WTC11 (cell line): ENCODE data around the gene ZNF554. TPM values are rescaled to one million over a fixed set of nuclear protein-coding genes. Genes with fewer than 3 reads are reported as not detected.

Experiments
- ATAC-seq: fragments of 200-7000 bp; cut with Tn5 transposase; 2 replicates; pipeline ENCODE4 v1.10.0; 2021; ENCODE audit warnings: mild to moderate bottlenecking, moderate library complexity
- CTCF ChIA-PET: fragments of 300-600 bp; sonication (Branson Sonifier 250); formaldehyde crosslinking; loops from one replicate; lab custom pipeline; 2021; ENCODE audit warnings: antibody characterized with exemption; lab: Charles Lee
- POLR2A ChIA-PET: fragments of 350-600 bp; sonication (Branson Sonifier 250); formaldehyde crosslinking; loops from one replicate; lab custom pipeline; 2021; ENCODE audit warnings: antibody characterized with exemption; lab: Charles Lee
- DNase-seq: peaks from one replicate; pipeline ENCODE4 v3.0.0; 2021; ENCODE audit warnings: low spot score
- H3K27ac Mint-ChIP-seq: 2 replicates; pipeline ENCODE4 v1.8.0; 2021; ENCODE audit warnings: mixed read lengths
- H3K27me3 Mint-ChIP-seq: 2 replicates; pipeline ENCODE4 v1.8.0; 2021; ENCODE audit warnings: low read depth, mild to moderate bottlenecking, moderate library complexity, mixed read lengths
- H3K36me3 Mint-ChIP-seq: 2 replicates; pipeline ENCODE4 v1.8.0; 2021; ENCODE audit warnings: mixed read lengths
- H3K4me1 Mint-ChIP-seq: 2 replicates; pipeline ENCODE4 v1.8.0; 2022; ENCODE audit warnings: mixed read lengths
- H3K4me3 Mint-ChIP-seq: 2 replicates; pipeline ENCODE4 v1.8.0; 2021; ENCODE audit warnings: mild to moderate bottlenecking, moderate library complexity, mixed read lengths
- H3K9me3 Mint-ChIP-seq: 2 replicates; pipeline ENCODE4 v1.8.0; 2021; ENCODE audit warnings: mixed read lengths
- ATF1 ChIP-seq: sonication (generic); formaldehyde crosslinking; IDR thresholded peaks from 2 replicates; pipeline ENCODE4 v1.8.1; 2023; ENCODE audit warnings: mild to moderate bottlenecking, moderate library complexity, missing genetic modification reagents
- ATF2 ChIP-seq: sonication (generic); formaldehyde crosslinking; IDR thresholded peaks from 2 replicates; pipeline ENCODE4 v1.8.1; 2022; ENCODE audit warnings: low read depth, missing genetic modification reagents, borderline replicate concordance
- CDX4 ChIP-seq: fragments of 250-450 bp; sonication (Bioruptor Pico); IDR thresholded peaks from 2 replicates; pipeline ENCODE4 v1.9.0; 2021; ENCODE audit warnings: moderate library complexity, mild to moderate bottlenecking, inconsistent platforms, borderline replicate concordance
- CREB1 ChIP-seq: sonication (generic); formaldehyde crosslinking; IDR thresholded peaks from 2 replicates; pipeline ENCODE4 v1.8.0; 2023; ENCODE audit warnings: mild to moderate bottlenecking, missing genetic modification reagents
- CREM ChIP-seq: sonication (generic); formaldehyde crosslinking; IDR thresholded peaks from 2 replicates; pipeline ENCODE4 v1.8.1; 2022; ENCODE audit warnings: mild to moderate bottlenecking, missing genetic modification reagents, moderate library complexity
- FOXP1 ChIP-seq: sonication (generic); formaldehyde crosslinking; IDR thresholded peaks from 2 replicates; pipeline ENCODE4 v1.8.0; 2022; ENCODE audit warnings: missing genetic modification reagents, mild to moderate bottlenecking, moderate library complexity, borderline replicate concordance
- FOXP4 ChIP-seq: sonication (generic); formaldehyde crosslinking; IDR thresholded peaks from 2 replicates; pipeline ENCODE4 v1.8.0; 2022; ENCODE audit warnings: mild to moderate bottlenecking, missing genetic modification reagents
- MAX ChIP-seq: sonication (generic); formaldehyde crosslinking; IDR thresholded peaks from 2 replicates; pipeline ENCODE4 v1.8.0; 2022; ENCODE audit warnings: mild to moderate bottlenecking, missing genetic modification reagents
- NR2C2 ChIP-seq: sonication (generic); formaldehyde crosslinking; IDR thresholded peaks from 2 replicates; pipeline ENCODE4 v1.8.0; 2022; ENCODE audit warnings: mild to moderate bottlenecking, missing genetic modification reagents
- PREB ChIP-seq: sonication (generic); formaldehyde crosslinking; IDR thresholded peaks from 2 replicates; pipeline ENCODE4 v1.8.1; 2022; ENCODE audit warnings: mild to moderate bottlenecking, missing genetic modification reagents, moderate library complexity, borderline replicate concordance
- RELA ChIP-seq: sonication (generic); formaldehyde crosslinking; IDR thresholded peaks from 2 replicates; pipeline ENCODE4 v1.8.1; 2022; ENCODE audit warnings: missing genetic modification reagents, mild to moderate bottlenecking, borderline replicate concordance
- SOX15 ChIP-seq: fragments of 250-450 bp; sonication (Bioruptor Pico); IDR thresholded peaks from 2 replicates; pipeline ENCODE4 v1.9.0; 2021; ENCODE audit warnings: mild to moderate bottlenecking
- SP1 ChIP-seq: sonication (generic); formaldehyde crosslinking; conservative IDR thresholded peaks from 2 replicates; pipeline ENCODE4 v1.8.1; 2022; ENCODE audit warnings: missing genetic modification reagents
- ZMAT4 ChIP-seq: fragments of 250-450 bp; sonication (Bioruptor Pico); IDR thresholded peaks from 2 replicates; pipeline ENCODE4 v1.9.0; 2021; ENCODE audit warnings: mild to moderate bottlenecking
- ZNF317 ChIP-seq: sonication (generic); formaldehyde crosslinking; IDR thresholded peaks from 2 replicates; pipeline ENCODE4 v1.8.1; 2023; ENCODE audit warnings: low read depth, mild to moderate bottlenecking, moderate library complexity, missing genetic modification reagents, borderline replicate concordance
- ZNF512 ChIP-seq: sonication (generic); formaldehyde crosslinking; IDR thresholded peaks from 2 replicates; pipeline ENCODE4 v1.8.1; 2022; ENCODE audit warnings: missing genetic modification reagents, borderline replicate concordance
- ZNF671 ChIP-seq: fragments of 250-450 bp; sonication (Bioruptor Pico); IDR thresholded peaks from 2 replicates; pipeline ENCODE4 v1.8.0; 2021; ENCODE audit warnings: mild to moderate bottlenecking
- total RNA-seq: library from RNA; stranded (reverse); gene quantifications from 3 replicates; pipeline ENCODE4 v1.2.3, GENCODE V29; 2021

The ZNF554 gene
- total RNA-seq, 1 experiment from 2014 or later = 5.7 TPM

GRCh38 chr19:2850256-2850925 is 30.7 kb downstream of the ZNF554 start:
- POLR2A ChIA-PET = interaction anchor here (0.7 kb wide), 1 partner anchor 39 kb away, joined by 3 read pairs; no protein-coding TSS in a partner anchor
- H3K27ac Mint-ChIP-seq = no peak overlapping the region
- H3K36me3 Mint-ChIP-seq = peaks cover 69% of the 10 kb centered on the region
- no peak for DNase-seq
- H3K4me1 Mint-ChIP-seq = no peaks in the 10 kb centered on the region
- TF ChIP-seq NR2C2 (CRISPR knock-in tag) = no peak
- TF ChIP-seq, all 79 proteins: peak for 0
- CTCF ChIA-PET = interaction anchor here (1.2 kb wide), 1 partner anchor 9 kb away, joined by 5 read pairs; the partner anchor contains the start of gene ZNF555
- ATAC-seq = no peak
- no peak overlapping the region for H3K4me3 Mint-ChIP-seq
- peaks cover 67% of the 10 kb centered on the region for H3K9me3 Mint-ChIP-seq
- peaks cover 8% of the 10 kb centered on the region for H3K27me3 Mint-ChIP-seq

- Mint-ChIP-seq H3K9me3 (peaks cover 74% of the 10 kb centered on the region), H3K36me3 (peaks cover 74% of the 10 kb centered on the region), H3K27ac (no peak overlapping the region), H3K4me1 (no peaks in the 10 kb centered on the region), H3K27me3 (peaks cover 11% of the 10 kb centered on the region), H3K4me3 (no peak overlapping the region)
- DNase-seq (no peak), ATAC-seq (no peak)
- CTCF ChIA-PET = no interaction called here
- TF ChIP-seq ZNF512 (CRISPR knock-in tag) = no peak
- TF ChIP-seq FOXP1 = no peak
- TF ChIP-seq CREM (CRISPR knock-in tag) = no peak
- TF ChIP-seq CREB1 = no peak
- TF ChIP-seq FOXP4 (CRISPR knock-in tag) = no peak
- TF ChIP-seq ATF2 (CRISPR knock-in tag) = no peak
- no peak for TF ChIP-seq ATF1
- no peak for TF ChIP-seq SOX15 (CRISPR knock-in tag)
- TF ChIP-seq SP1 = no peak
- no peak for TF ChIP-seq ZNF317 (CRISPR knock-in tag)
- TF ChIP-seq RELA = no peak
- no peak for TF ChIP-seq ZMAT4
- POLR2A ChIA-PET = no interaction called here
These were observed 32.9 kb downstream of the ZNF554 start for GRCh38 chr19:2852598-2852997.

- H3K4me3 Mint-ChIP-seq = no peak overlapping the region
- H3K9me3 Mint-ChIP-seq = peaks cover 79% of the 10 kb centered on the region
- H3K27ac Mint-ChIP-seq = no peak overlapping the region
- POLR2A ChIA-PET = no interaction called here
- no peaks in the 10 kb centered on the region for H3K4me1 Mint-ChIP-seq
- peaks cover 78% of the 10 kb centered on the region for H3K36me3 Mint-ChIP-seq
- DNase-seq = no peak
- H3K27me3 Mint-ChIP-seq = peaks cover 11% of the 10 kb centered on the region
- TF ChIP-seq CDX4 (CRISPR knock-in tag) = no peak
- TF ChIP-seq ZNF671 (CRISPR knock-in tag) = no peak
- TF ChIP-seq NR2C2 (CRISPR knock-in tag) = no peak
- TF ChIP-seq MAX = no peak
- TF ChIP-seq PREB (CRISPR knock-in tag) = no peak
- CTCF ChIA-PET = no interaction called here
- ATAC-seq = no peak
These were observed 33.4 kb downstream of the ZNF554 start for GRCh38 chr19:2853015-2853606.
